ENCODE measurements around the gene PTBP3.

PTBP3 gene

DNA sequence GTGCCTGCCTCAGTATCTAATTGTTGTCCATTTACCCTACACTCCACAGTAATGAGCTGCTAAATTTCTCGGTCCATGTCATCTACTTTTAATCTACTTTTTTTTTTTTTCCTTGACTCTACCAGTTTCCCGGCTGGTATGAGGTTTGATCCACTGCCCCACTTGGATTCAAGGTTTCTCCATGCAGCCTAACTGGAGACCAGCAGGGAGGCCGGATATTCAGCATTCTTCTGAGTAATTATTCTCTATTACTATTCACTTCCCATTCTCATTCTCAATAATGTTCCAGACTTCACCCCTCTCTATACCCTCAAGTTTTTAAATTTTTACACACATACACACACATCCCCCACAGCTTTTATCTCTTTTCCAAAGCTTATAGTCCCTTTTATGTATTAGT lies 107.3 kb downstream of the PTBP3 start:
- Histone ChIP-seq H3K9ac (ENCODE audit: insufficient read length) (no peak overlapping the region), H3K27ac (no peak overlapping the region), H3K36me3 (ENCODE audit: insufficient read depth, low read length) (peaks cover 23% of the 10 kb centered on the region), H3K9me3 (ENCODE audit: low read depth, low read length) (no peaks in the 10 kb centered on the region), H3K4me3 (no peak overlapping the region)
- no peak for TF ChIP-seq EZH2 (IDR thresholded peaks at IDR 0.05)
- no peak for TF ChIP-seq FOXP2 (optimal IDR thresholded peaks at IDR 0.05; ENCODE audit: control extremely low read depth, extremely low read length, insufficient read depth)
- TF ChIP-seq POLR2AphosphoS5 (IDR thresholded peaks at IDR 0.05; ENCODE audit: borderline replicate concordance, low read depth, low read length) = no peak
- no peak for DNase-seq (ENCODE audit: low read depth, low spot score)

GRCh38 chr9:112224401-112225289 lies 108.8 kb downstream of the PTBP3 start:
- no peak overlapping the region for H3K27ac ChIP-seq
- H3K36me3 ChIP-seq (ENCODE audit: insufficient read depth, low read length) = peaks cover 23% of the 10 kb centered on the region
- no peak overlapping the region for H3K9ac ChIP-seq (ENCODE audit: insufficient read length)
- no peak for DNase-seq (ENCODE audit: low read depth, low spot score)
- no peak overlapping the region for H3K4me3 ChIP-seq
- H3K9me3 ChIP-seq (ENCODE audit: low read depth, low read length) = no peaks in the 10 kb centered on the region
- TF ChIP-seq POLR2AphosphoS5 (IDR thresholded peaks at IDR 0.05; ENCODE audit: borderline replicate concordance, low read depth, low read length) = no peak
- TF ChIP-seq FOXP2 (optimal IDR thresholded peaks at IDR 0.05; ENCODE audit: control extremely low read depth, extremely low read length, insufficient read depth) = no peak

- TF ChIP-seq FOXP2 (optimal IDR thresholded peaks at IDR 0.05; ENCODE audit: control extremely low read depth, extremely low read length, insufficient read depth) (no peak), EZH2 (IDR thresholded peaks at IDR 0.05) (no peak), POLR2AphosphoS5 (IDR thresholded peaks at IDR 0.05; ENCODE audit: borderline replicate concordance, low read depth, low read length) (no peak)
Measured at GRCh38 chr9:112218908-112219307, 114.5 kb downstream of the PTBP3 start.

DNA sequence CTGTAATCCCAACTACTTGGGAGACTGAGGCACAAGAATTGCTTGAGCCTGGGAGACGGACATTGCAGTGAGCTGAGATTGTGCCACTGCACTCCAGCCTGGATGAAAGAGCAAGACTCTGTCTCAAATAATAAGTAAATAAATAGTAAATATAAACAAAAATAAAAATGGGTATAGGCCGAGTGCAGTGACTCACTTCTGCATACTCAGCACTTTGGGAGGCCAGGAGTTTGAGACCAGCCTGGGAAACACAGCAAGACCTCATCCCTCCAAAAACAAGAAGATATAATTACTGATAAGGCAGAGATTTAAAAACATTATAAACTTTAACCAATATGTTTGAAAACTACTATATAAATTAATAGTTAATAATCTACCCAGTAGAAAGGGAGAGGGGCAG lies 120.5 kb downstream of the PTBP3 start:
- Histone ChIP-seq H3K27ac (no peak overlapping the region), H3K9me3 (ENCODE audit: low read depth, low read length) (0 out of 2 replicates have a peak, but pooled peaks cover 3% of the 10 kb centered on the region), H3K4me3 (no peak overlapping the region), H3K36me3 (ENCODE audit: insufficient read depth, low read length) (peaks cover 7% of the 10 kb centered on the region), H3K9ac (ENCODE audit: insufficient read length) (no peak overlapping the region)
- DNase-seq (ENCODE audit: low read depth, low spot score) = no peak
- no peak for TF ChIP-seq EZH2 (IDR thresholded peaks at IDR 0.05)
- TF ChIP-seq FOXP2 (optimal IDR thresholded peaks at IDR 0.05; ENCODE audit: control extremely low read depth, extremely low read length, insufficient read depth) = no peak
- TF ChIP-seq POLR2AphosphoS5 (IDR thresholded peaks at IDR 0.05; ENCODE audit: borderline replicate concordance, low read depth, low read length) = no peak

More at GRCh38 chr9:112218908-112219307, 114.5 kb downstream of the PTBP3 start:
- Histone ChIP-seq H3K36me3 (ENCODE audit: insufficient read depth, low read length) (peaks cover 8% of the 10 kb centered on the region; the same call in 1 of the 2 replicates), H3K27ac (no peak overlapping the region), H3K4me3 (no peak overlapping the region), H3K9ac (ENCODE audit: insufficient read length) (no peak overlapping the region), H3K9me3 (ENCODE audit: low read depth, low read length) (no peaks in the 10 kb centered on the region)
- DNase-seq (ENCODE audit: low read depth, low spot score) = no peak

- no peak for DNase-seq (ENCODE audit: low read depth, low spot score)
- H3K27ac ChIP-seq = no peak overlapping the region
- peaks cover 3% of the 10 kb centered on the region; the same call in 1 of the 2 replicates for H3K9me3 ChIP-seq (ENCODE audit: low read depth, low read length)
- H3K4me3 ChIP-seq = no peak overlapping the region
- TF ChIP-seq FOXP2 (optimal IDR thresholded peaks at IDR 0.05; ENCODE audit: control extremely low read depth, extremely low read length, insufficient read depth) (no peak), POLR2AphosphoS5 (IDR thresholded peaks at IDR 0.05; ENCODE audit: borderline replicate concordance, low read depth, low read length) (no peak), EZH2 (IDR thresholded peaks at IDR 0.05) (no peak)
- no peak overlapping the region for H3K9ac ChIP-seq (ENCODE audit: insufficient read length)
- H3K36me3 ChIP-seq (ENCODE audit: insufficient read depth, low read length) = peaks cover 9% of the 10 kb centered on the region
Measured at GRCh38 chr9:112207451-112207850, 126.0 kb downstream of the PTBP3 start.

- H3K9me3 ChIP-seq (ENCODE audit: low read depth, low read length) = peaks cover 3% of the 10 kb centered on the region; the same call in 1 of the 2 replicates
- H3K27ac ChIP-seq = no peak overlapping the region
- H3K4me3 ChIP-seq = no peak overlapping the region
- no peak for DNase-seq (ENCODE audit: low read depth, low spot score)
- no peak for TF ChIP-seq EZH2 (IDR thresholded peaks at IDR 0.05)
- no peak for TF ChIP-seq FOXP2 (optimal IDR thresholded peaks at IDR 0.05; ENCODE audit: control extremely low read depth, extremely low read length, insufficient read depth)
- no peak for TF ChIP-seq POLR2AphosphoS5 (IDR thresholded peaks at IDR 0.05; ENCODE audit: borderline replicate concordance, low read depth, low read length)
- no peak overlapping the region for H3K9ac ChIP-seq (ENCODE audit: insufficient read length)
- H3K36me3 ChIP-seq (ENCODE audit: insufficient read depth, low read length) = peaks cover 8% of the 10 kb centered on the region
Measured at GRCh38 chr9:112203536-112203935, 129.9 kb downstream of the PTBP3 start.

DNA sequence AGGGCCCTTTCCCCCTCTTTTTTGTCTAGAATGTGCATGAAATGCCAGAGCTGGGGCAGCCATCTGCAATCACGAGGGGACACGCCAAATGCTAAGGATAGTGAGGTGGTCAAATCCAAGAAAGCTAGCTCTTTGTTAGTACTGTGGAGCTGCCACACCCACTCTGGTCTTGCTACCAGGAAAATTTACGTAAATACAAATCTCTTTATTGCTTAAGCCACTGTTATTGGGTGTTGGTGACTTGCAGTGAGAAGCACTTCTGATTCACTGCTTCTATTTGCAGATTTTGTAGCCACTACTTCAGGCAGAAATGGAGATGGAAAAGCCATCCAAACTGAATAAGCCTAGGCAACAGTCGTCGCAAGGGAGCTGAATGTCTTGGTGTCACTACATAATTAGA lies 132.7 kb downstream of the PTBP3 start:
- Histone ChIP-seq H3K36me3 (ENCODE audit: insufficient read depth, low read length) (no peaks in the 10 kb centered on the region), H3K9me3 (ENCODE audit: low read depth, low read length) (no peaks in the 10 kb centered on the region; the same call in 1 of the 2 replicates), H3K9ac (ENCODE audit: insufficient read length) (no peak overlapping the region), H3K4me3 (no peak overlapping the region), H3K27ac (no peak overlapping the region)
- no peak for DNase-seq (ENCODE audit: low read depth, low spot score)
- TF ChIP-seq FOXP2 (optimal IDR thresholded peaks at IDR 0.05; ENCODE audit: control extremely low read depth, extremely low read length, insufficient read depth) (no peak), EZH2 (IDR thresholded peaks at IDR 0.05) (no peak), POLR2AphosphoS5 (IDR thresholded peaks at IDR 0.05; ENCODE audit: borderline replicate concordance, low read depth, low read length) (no peak)

DNA sequence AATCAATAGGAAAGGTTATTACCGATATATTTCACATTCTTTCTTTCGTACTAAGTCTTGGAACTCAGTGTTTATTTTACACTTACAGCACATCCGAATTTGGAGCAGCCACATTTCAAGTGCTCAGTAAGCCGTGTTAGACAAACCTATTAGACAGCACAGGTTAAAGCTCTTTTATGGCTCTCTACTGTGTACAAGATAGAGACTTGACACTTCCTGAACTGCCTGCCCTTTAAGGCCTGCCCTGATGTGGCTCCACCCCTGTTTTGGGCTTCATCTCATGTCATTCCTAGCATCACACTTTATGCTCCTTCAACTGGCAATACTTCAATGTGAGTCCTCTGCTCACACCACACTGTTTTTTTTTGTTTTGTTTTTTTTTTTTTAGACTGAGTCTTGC lies 134.8 kb downstream of the PTBP3 start:
- Histone ChIP-seq H3K9ac (ENCODE audit: insufficient read length) (no peak overlapping the region), H3K27ac (no peak overlapping the region), H3K4me3 (no peak overlapping the region), H3K9me3 (ENCODE audit: low read depth, low read length) (no peaks in the 10 kb centered on the region), H3K36me3 (ENCODE audit: insufficient read depth, low read length) (no peaks in the 10 kb centered on the region)
- TF ChIP-seq FOXP2 (optimal IDR thresholded peaks at IDR 0.05; ENCODE audit: control extremely low read depth, extremely low read length, insufficient read depth) (no peak), EZH2 (IDR thresholded peaks at IDR 0.05) (no peak), POLR2AphosphoS5 (IDR thresholded peaks at IDR 0.05; ENCODE audit: borderline replicate concordance, low read depth, low read length) (no peak)
- no peak for DNase-seq (ENCODE audit: low read depth, low spot score)
